GM10266 (cell line): ENCODE data around the gene GALNT1.

ENCODE experiments used
- DNase-seq: peaks from one replicate; pipeline ENCODE4 v3.0.0; 2012; ENCODE audit errors: extremely low spot score
- TF ChIP-seq, protein P1 (sequence below): IDR thresholded peaks from 2 replicates; pipeline ENCODE4 v1.5.1; 2012; ENCODE audit warnings: mild to moderate bottlenecking, low read depth; ENCODE audit not compliant: control insufficient read depth, insufficient read depth; ENCODE audit errors: missing control alignments

The GALNT1 gene

DNA sequence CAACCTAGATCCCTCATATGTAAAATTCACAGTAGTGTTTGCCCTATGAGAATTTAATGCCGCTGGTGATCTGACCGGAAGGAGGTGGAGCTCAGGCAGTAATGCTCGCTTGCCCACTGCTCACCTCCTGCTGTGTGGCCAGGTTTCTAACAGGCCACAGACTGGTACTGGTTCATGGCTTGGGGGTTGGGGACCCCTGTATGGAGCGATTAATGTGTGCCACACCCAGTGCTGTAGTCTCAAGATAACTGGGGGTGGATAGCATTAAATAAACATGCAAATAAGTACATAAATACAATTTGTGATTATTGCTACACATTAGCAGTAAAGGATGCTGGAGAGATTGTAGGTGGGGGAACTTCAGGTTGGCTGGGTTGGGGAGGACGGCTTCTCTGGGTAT lies 3.2 kb downstream of the GALNT1 start:
- TF ChIP-seq, protein P1, sequence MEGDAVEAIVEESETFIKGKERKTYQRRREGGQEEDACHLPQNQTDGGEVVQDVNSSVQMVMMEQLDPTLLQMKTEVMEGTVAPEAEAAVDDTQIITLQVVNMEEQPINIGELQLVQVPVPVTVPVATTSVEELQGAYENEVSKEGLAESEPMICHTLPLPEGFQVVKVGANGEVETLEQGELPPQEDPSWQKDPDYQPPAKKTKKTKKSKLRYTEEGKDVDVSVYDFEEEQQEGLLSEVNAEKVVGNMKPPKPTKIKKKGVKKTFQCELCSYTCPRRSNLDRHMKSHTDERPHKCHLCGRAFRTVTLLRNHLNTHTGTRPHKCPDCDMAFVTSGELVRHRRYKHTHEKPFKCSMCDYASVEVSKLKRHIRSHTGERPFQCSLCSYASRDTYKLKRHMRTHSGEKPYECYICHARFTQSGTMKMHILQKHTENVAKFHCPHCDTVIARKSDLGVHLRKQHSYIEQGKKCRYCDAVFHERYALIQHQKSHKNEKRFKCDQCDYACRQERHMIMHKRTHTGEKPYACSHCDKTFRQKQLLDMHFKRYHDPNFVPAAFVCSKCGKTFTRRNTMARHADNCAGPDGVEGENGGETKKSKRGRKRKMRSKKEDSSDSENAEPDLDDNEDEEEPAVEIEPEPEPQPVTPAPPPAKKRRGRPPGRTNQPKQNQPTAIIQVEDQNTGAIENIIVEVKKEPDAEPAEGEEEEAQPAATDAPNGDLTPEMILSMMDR = no peak
- DNase-seq = no peak

DNA sequence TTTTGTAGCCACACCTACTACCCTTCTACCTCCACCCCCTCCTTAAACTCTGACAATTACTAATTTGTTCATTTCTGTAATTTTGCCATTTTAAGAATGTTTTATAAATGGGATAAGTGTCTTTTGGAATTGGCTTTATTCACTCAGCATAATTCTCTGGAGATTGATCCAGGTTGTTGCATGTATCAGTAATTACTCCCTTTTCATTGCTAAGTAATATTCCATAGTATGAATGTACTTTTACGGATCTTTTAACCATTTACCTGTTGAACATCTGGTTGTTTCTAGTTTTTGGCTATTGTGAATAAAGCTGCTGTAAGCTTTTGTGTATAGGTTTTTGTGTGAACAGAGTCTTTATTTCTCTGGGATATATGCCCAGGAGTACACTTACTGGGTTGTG lies 4.1 kb downstream of the GALNT1 start:
- TF ChIP-seq, protein P1 = no peak
- DNase-seq = no peak

DNA sequence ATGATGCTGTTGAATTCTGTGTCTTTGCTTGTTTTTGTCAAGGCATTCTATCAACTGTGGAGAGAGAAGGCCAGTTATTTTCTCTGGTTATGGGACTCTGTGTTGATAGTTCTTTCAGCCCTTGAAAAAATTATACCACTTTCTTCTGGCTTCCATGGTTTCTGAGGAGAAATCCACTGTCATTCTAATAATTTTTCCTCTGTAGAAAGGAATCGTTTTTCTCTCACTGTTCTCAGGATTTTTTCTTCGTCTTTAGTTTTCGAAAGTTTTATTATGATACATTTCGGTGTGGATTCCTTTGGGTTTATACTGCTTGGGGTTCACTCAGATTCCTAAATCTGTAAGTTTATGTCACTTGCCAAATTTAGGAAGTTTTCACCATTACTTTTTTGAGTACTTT lies 6.6 kb downstream of the GALNT1 start:
- no peak for DNase-seq
- TF ChIP-seq, protein P1 = no peak

DNA sequence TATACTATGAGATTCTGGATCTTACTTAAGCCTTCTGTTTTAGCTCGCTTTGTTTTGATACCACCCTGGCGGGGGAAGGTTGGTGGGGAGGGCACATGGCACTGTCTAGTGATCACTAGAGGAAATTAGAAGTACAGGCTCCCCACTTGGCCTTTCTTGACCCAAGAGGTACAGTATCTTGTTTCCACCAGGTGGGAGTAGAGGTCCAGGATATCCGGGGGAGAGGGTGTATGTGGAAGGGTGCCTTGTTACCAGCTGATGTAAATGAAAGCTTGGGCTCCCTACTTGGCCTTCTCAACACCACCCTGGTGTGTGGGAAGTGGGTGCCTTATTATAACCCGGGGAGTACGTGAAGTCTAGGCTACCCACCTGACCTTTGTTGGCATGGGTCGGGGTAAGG lies 7.5 kb downstream of the GALNT1 start:
- DNase-seq = peak; percentile 26
- TF ChIP-seq, protein P1 = peak; percentile 15

DNA sequence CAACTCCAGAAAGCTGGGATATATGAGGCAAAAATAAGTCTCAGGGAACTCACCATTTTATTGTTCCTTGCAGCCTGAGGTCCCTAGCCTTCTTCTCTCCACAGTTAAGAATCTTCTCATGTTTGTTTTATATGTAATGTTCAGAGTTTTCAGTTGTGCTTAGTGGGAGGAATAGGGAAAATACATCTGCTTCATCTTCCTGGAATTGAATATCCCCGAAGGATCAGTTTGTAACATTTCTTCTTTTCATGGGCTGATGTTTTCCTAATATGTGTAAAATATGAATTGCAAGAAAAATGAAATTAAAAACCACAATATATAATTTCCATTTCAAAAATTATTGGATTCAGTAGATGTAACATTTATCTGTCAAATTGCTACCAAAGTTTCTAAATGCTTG lies 8.0 kb downstream of the GALNT1 start:
- TF ChIP-seq, protein P1 = no peak
- no peak for DNase-seq

DNA sequence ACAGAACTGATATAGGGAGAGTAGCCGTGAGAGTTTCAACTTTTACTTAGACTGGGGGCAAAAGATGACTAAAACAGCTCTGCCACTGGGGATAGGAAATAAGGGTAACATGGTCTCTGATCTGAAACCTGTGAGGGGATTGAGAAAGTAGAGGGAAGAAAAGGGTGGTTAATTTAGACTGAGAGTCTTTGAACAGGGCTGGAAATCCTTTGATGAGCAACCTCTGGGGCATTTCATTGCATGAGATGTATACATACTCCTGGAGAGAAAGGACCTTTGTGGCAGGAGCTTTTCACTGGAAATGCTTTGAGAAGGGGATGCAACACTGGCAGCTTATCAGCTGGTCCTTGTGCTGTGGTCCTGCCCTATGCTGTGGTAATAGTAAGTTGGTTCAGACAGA lies 9.4 kb downstream of the GALNT1 start:
- TF ChIP-seq, protein P1 = no peak
- DNase-seq = no peak

GRCh38 chr18:35592298-35592697 lies 10.8 kb downstream of the GALNT1 start:
- peak; percentile 65 for DNase-seq
- TF ChIP-seq, protein P1 = no peak
